Keratinocyte (primary cell): ENCODE measurements around the gene TTC38. TPM values are rescaled to one million over a fixed set of nuclear protein-coding genes. Genes with fewer than 3 reads are reported as not detected.

ENCODE experiments used
- DNase-seq: peaks from one replicate; pipeline ENCODE4 v3.0.0-alpha.2; 2011; ENCODE audit warnings: low read depth, missing footprints, low spot score
- FAIRE-seq: peaks from 2 replicates; lab custom pipeline; 2011; peaks lifted over from hg19 to GRCh38; lab: Jason Lieb, UNC
- H2AFZ ChIP-seq: 2 replicates; pipeline ENCODE4 v1.6.0; 2012; ENCODE audit warnings: low read length, control low read depth, inconsistent platforms; ENCODE audit not compliant: control insufficient read depth
- H3K27ac ChIP-seq: 2 replicates; pipeline ENCODE4 v1.5.1; 2011; ENCODE audit warnings: low read length; ENCODE audit not compliant: control insufficient read depth, insufficient read depth
- H3K27me3 ChIP-seq: 3 replicates; pipeline ENCODE4 v1.6.0; 2011; ENCODE audit warnings: low read length; ENCODE audit not compliant: control insufficient read depth, insufficient read depth; ENCODE audit errors: extremely low read depth
- H3K36me3 ChIP-seq, 2 experiments: 2 replicates in 1 of 2; 3 replicates in 1 of 2; pipeline ENCODE4 v1.5.1; 2011; ENCODE audit warnings: low read length in 2 of 2, mild to moderate bottlenecking in 1 of 2; ENCODE audit not compliant: control insufficient read depth in 2 of 2, insufficient read depth in 2 of 2; ENCODE audit errors: extremely low read depth in 1 of 2
- H3K4me1 ChIP-seq: 3 replicates; pipeline ENCODE4 v1.5.1; 2011; ENCODE audit warnings: low read length; ENCODE audit not compliant: control insufficient read depth, insufficient read depth; ENCODE audit errors: extremely low read depth
- H3K4me2 ChIP-seq: 3 replicates; pipeline ENCODE4 v1.6.0; 2011; ENCODE audit warnings: low read depth, low read length; ENCODE audit not compliant: control insufficient read depth, insufficient read depth; ENCODE audit errors: extremely low read depth
- H3K4me3 ChIP-seq, 3 experiments: fragments of 200-600 bp in 1 of 3; sonication (generic) in 1 of 3; 2 replicates in 2 of 3; 3 replicates in 1 of 3; pipeline ENCODE4 v1.5.1; 2011 to 2016; ENCODE audit warnings: low read length in 3 of 3, mild to moderate bottlenecking in 3 of 3, control low read depth in 2 of 3, inconsistent platforms in 1 of 3, low read depth in 1 of 3, mixed read lengths in 1 of 3, mixed run types in 1 of 3, moderate library complexity in 1 of 3; ENCODE audit not compliant: control insufficient read depth in 2 of 3, insufficient read depth in 2 of 3; ENCODE audit errors: extremely low read depth in 1 of 3
- H3K79me2 ChIP-seq: 2 replicates; pipeline ENCODE4 v1.6.0; 2012; ENCODE audit warnings: low read length; ENCODE audit not compliant: control insufficient read depth, insufficient read depth
- H3K9ac ChIP-seq: 3 replicates; pipeline ENCODE4 v1.6.0; 2011; ENCODE audit warnings: low read length; ENCODE audit not compliant: control insufficient read depth, insufficient read depth; ENCODE audit errors: extremely low read depth
- H3K9me1 ChIP-seq: 3 replicates; pipeline ENCODE4 v1.6.0; 2011; ENCODE audit warnings: low read length; ENCODE audit not compliant: control insufficient read depth, insufficient read depth; ENCODE audit errors: extremely low read depth
- H3K9me3 ChIP-seq: 2 replicates; pipeline ENCODE4 v1.5.1; 2012; ENCODE audit warnings: low read depth, low read length; ENCODE audit not compliant: control insufficient read depth
- H4K20me1 ChIP-seq: 3 replicates; pipeline ENCODE4 v1.6.0; 2011; ENCODE audit warnings: low read length; ENCODE audit not compliant: control insufficient read depth, insufficient read depth; ENCODE audit errors: extremely low read depth
- EZH2 ChIP-seq: IDR thresholded peaks from one replicate; pipeline ENCODE4 v1.6.1; 2012; ENCODE audit warnings: inconsistent platforms, mild to moderate bottlenecking, low read length, moderate library complexity
- dilution Hi-C: fragments of 300-500 bp; cut with MboI; formaldehyde crosslinking; loops from one replicate; pipeline ENCODE4 v1.7.0; 2020; ENCODE audit warnings: low sequenced_read_pairs; ENCODE audit not compliant: extremely low pct_ligation_motif_present
- polyA minus RNA-seq, 3 experiments: library from RNA; depleted of rRNA, polyadenylated mRNA; stranded (reverse); fragments of >200 nt; gene quantifications; 1 replicate in 1 of 3; 2 replicates in 1 of 3; 3 replicates in 1 of 3; pipeline ENCODE4 v1.2.3, GENCODE V29; 2011
- polyA plus RNA-seq, 5 experiments: library from polyadenylated mRNA; depleted of rRNA in 3 of 5; stranded (reverse) in 3 of 5; stranded (forward) in 1 of 5; unstranded in 1 of 5; fragments of >200 nt; gene quantifications; 1 replicate in 1 of 5; 2 replicates in 3 of 5; 3 replicates in 1 of 5; pipeline versions ENCODE4 v1.2.1 to v1.2.3, GENCODE V29; 2011 to 2012; ENCODE audit warnings: missing spikeins in 2 of 5, low read depth in 1 of 5, low replicate concordance in 1 of 5
- TF ChIP-seq, protein P1 (sequence below), 3 experiments: IDR thresholded peaks in 1 of 3; conservative IDR thresholded peaks in 1 of 3; optimal IDR thresholded peaks in 1 of 3; 2 replicates in 2 of 3; 3 replicates in 1 of 3; pipeline versions ENCODE3 to v1.5.1; 2011; ENCODE audit warnings: low read length in 3 of 3, mild to moderate bottlenecking in 3 of 3, moderate library complexity in 2 of 3, control low read depth in 1 of 3, inconsistent platforms in 1 of 3; ENCODE audit not compliant: insufficient read depth in 2 of 3; ENCODE audit errors: extremely low read depth in 1 of 3

TTC38 gene
- 11.4 to 14.5 TPM (median 13.4 TPM) in 3 replicates for polyA plus RNA-seq
- polyA plus RNA-seq (2011; ENCODE audit: low read depth): 3.1 TPM
- 13.7 and 13.8 TPM in 2 replicates for polyA plus RNA-seq (2011; cell fraction: cytosol; rRNA removed)
- 16.1 and 18.7 TPM in 2 replicates for polyA plus RNA-seq (2011; cell fraction: nucleus; rRNA removed)
- polyA plus RNA-seq (2012; ENCODE audit: low replicate concordance): 4.0 and 11.6 TPM in 2 replicates
- polyA minus RNA-seq: 11.6 to 17.9 TPM (median 12.3 TPM) in 3 replicates
- polyA minus RNA-seq (2011; cell fraction: cytosol; rRNA and poly(A)+ RNA removed): 25.7 TPM
- polyA minus RNA-seq (2011; cell fraction: nucleus; rRNA and poly(A)+ RNA removed): 9.3 and 10.0 TPM in 2 replicates

DNA sequence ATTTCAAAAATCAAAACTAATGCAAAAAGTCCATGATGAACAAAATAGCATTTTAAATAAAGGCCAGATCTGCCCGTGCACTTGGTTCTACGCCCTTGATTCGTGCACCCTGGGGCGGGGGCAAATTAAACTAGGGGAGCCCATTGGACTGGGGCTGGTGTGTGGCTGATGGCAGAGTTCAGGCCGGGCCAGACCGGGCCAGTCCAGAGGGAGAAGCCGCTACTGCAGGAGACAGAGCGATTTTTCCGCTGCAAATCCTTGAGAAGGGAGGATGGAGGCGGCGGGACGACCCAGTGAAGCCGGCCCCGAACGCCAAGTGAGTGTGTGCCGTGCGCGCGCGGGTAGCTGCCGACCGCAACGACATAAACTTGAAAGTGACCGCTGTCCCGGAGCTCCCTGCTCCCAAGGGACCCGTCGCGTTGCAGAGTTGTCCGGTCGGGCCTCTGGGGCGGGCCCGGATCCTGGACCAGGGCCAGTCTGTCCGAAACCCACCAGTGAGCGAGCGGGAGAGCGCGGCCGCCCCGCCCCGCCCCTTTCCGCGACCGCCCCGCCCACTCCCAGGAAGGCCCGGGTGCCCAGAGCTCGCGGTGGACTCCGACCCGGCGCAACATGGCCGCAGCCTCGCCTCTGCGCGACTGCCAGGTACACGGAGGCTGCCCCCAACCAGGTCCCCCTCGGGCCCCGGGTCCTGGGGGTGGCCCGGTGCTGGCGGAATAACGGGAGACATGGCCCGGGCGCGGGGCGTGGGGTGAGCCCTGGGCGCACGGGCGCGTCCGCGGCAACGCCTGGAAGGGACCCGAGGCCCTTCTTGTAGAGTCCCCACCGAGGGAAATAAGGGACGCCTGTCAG, at the start of gene TTC38:
Gene TTC38 (plus strand): TSS at position 578 of the 849 bp plus-strand sequence. CDS start 32 bp downstream, at position 610.
- Histone ChIP-seq H3K27ac (no peak within 1 kb of the TSS), H4K20me1 (no peaks in the 10 kb centered on the region), H2AFZ (peak within 1 kb of the TSS; percentile 89), H3K9ac (peak within 1 kb of the TSS; percentile 73), H3K4me1 (peaks cover 3% of the 10 kb centered on the region), H3K79me2 (no peaks in the 10 kb centered on the region), H3K4me2 (peak within 1 kb of the TSS; percentile 91), H3K9me1 (no peaks in the 10 kb centered on the region), H3K27me3 (no peaks in the 10 kb centered on the region), H3K4me3 (peak within 1 kb of the TSS; percentile 63 to 86 (median 82)), H3K36me3 (peaks cover under 1 to 9% of the 10 kb centered on the region in 2 experiments), H3K9me3 (no peaks in the 10 kb centered on the region)
- dilution Hi-C loops: no loop called here
- FAIRE-seq: no peak
- peak; percentile 40 for DNase-seq
- TF ChIP-seq EZH2: no peak
- TF ChIP-seq, protein P1, sequence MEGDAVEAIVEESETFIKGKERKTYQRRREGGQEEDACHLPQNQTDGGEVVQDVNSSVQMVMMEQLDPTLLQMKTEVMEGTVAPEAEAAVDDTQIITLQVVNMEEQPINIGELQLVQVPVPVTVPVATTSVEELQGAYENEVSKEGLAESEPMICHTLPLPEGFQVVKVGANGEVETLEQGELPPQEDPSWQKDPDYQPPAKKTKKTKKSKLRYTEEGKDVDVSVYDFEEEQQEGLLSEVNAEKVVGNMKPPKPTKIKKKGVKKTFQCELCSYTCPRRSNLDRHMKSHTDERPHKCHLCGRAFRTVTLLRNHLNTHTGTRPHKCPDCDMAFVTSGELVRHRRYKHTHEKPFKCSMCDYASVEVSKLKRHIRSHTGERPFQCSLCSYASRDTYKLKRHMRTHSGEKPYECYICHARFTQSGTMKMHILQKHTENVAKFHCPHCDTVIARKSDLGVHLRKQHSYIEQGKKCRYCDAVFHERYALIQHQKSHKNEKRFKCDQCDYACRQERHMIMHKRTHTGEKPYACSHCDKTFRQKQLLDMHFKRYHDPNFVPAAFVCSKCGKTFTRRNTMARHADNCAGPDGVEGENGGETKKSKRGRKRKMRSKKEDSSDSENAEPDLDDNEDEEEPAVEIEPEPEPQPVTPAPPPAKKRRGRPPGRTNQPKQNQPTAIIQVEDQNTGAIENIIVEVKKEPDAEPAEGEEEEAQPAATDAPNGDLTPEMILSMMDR (optimal IDR thresholded peaks at IDR 0.05 in 1 of 3, IDR thresholded peaks at IDR 0.05 in 1 of 3, conservative IDR thresholded peaks at IDR 0.05 in 1 of 3; ENCODE audit: extremely low read depth in 1 of 3, insufficient read depth in 2 of 3, low read length in 3 of 3): no peak

DNA sequence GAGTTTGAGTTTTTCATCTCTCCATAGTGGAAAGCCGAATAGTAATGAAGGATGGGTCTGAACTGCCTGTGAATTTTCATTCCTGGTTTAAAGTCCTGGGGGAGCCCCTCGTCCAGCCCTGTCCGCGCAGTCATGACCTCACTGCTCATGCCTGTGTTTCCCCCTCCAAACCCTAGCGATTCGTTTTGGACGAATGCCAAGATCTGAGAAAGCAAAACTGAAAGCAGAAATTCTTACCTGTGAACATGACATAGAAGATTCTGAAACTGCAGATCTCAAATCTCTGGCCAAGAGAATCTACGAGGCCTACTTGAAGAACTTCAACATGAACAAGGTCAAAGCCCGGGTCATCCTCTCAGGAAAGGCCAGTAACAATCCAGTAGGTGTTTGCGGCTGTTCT, 48.2 kb upstream of the TTC38 start:
- Histone ChIP-seq H3K79me2 (no peaks in the 10 kb centered on the region), H3K4me3 (no peak overlapping the region), H3K9me3 (no peaks in the 10 kb centered on the region), H3K9ac (no peak overlapping the region), H4K20me1 (no peaks in the 10 kb centered on the region), H3K4me2 (no peak overlapping the region), H3K27me3 (no peaks in the 10 kb centered on the region), H3K27ac (no peak overlapping the region), H2AFZ (no peak overlapping the region), H3K4me1 (no peaks in the 10 kb centered on the region), H3K36me3 (peaks cover 3 to 5% of the 10 kb centered on the region in 2 experiments), H3K9me1 (no peaks in the 10 kb centered on the region)
- TF ChIP-seq, protein P1 (optimal IDR thresholded peaks at IDR 0.05 in 1 of 3, IDR thresholded peaks at IDR 0.05 in 1 of 3, conservative IDR thresholded peaks at IDR 0.05 in 1 of 3; ENCODE audit: extremely low read depth in 1 of 3, insufficient read depth in 2 of 3, low read length in 3 of 3): no peak
- no peak for TF ChIP-seq EZH2
- dilution Hi-C loops: no loop called here
- no peak for DNase-seq
- no peak for FAIRE-seq
